ENCODE measurements around the gene UBL4A. TPM values are rescaled to one million over a fixed set of nuclear protein-coding genes. Genes with fewer than 3 reads are reported as not detected.
A peak's percentile ranks its signal among the peaks of the same experiment; 100 is the strongest.
"Not testable (repeated sequence)": the region's sequence is repeated elsewhere in the genome, so short reads cannot be mapped to it uniquely, and the experiment has no call there.

Gene UBL4A
- total RNA-seq, 2 experiments from 2014 or later, result 45.2 to 47.6 TPM

DNA sequence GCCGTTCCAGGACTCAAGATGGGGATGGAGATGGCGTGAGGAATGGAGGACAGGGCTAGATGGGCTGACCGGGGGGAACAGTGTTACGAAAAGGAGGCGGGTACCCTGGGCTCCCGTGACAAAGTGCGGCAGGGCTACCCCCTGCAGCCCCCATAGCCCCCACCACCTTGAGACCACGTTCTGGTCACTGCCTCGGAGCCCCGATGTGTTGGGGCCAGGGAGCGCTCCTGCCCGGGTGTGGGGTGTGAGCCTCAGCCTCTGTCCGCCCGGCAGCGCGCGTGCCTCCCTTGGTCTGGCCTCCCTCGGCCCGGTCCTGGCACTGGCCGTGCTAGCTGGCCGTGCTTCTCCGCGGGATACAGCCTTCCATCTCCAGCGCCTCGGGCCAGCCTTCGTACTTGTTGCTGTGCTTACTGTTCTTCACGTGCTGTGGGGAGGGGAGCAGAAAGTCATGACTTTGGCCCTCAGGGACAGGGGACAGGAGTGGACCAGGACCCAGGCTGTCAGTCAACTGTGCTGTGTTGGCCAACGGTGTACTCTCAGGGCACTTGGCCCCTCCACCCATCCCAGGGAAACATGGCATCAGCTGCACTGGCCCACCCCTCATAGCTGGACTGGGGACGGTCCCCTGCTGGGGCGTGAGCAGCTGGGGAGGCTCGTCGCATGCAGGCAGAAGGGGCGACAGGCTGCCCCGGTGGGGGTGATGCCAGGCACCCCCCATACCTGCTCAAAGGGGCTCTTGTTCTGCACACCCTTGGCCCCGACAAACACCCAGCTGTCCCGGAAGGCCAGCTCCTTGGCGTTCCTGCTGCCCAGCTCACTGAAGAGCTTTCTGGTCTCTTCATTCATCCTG, 20.3 kb upstream of the UBL4A start:
- Mint-ChIP-seq H3K9me3 (ENCODE audit: low read depth) (no peaks in the 10 kb centered on the region), H3K27ac (no peak overlapping the region), H3K36me3 (ENCODE audit: low read depth) (peaks cover 27% of the 10 kb centered on the region), H3K4me1 (peaks cover 8% of the 10 kb centered on the region), H3K4me3 (no peak overlapping the region), H3K27me3 (no peaks in the 10 kb centered on the region)
- DNase-seq (no peak), ATAC-seq (no peak)
- POLR2A ChIA-PET, result no interaction called here
- CTCF ChIA-PET, result no interaction called here
- intact Hi-C loops (cut with DNase I, micrococcal nuclease), result no loop called here

DNA sequence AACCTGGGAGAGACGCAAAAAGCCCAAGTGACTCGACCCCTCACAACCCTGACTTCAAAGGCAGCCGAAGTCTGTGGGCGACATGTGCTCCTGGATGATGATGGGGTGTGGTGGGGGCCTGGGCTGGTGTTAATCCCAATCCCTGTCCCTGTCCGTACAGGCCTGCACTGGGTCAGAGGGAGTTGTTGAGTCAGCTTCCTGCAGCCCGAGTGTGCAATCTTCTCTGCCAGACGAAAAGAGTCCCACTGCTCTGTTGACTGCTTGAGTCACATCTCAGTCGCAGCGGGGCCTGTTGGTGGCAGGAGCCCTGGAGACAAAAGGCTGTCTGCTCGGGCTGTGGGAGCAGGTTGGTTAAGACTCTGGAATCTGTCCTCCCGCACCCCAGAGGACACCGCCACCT, 19.3 kb upstream of the UBL4A start:
- POLR2A ChIA-PET, result no interaction called here

DNA sequence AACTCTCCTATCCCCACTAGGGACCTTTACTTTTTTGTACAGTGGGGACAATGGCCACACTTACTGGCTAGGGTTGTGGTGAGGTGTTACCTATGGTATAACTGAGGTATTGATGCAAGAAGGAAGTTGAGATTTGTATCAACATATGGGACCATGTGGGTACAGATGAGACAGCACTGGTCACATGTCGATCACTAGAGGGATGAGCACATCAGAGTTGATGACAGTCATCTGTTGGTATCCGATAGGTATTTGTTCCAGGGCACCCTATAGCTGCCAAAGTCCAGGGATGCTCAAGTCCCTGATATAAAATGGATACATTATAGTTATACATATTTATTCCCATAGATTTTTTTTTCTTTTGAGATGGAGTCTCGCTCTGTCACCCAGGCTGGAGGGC, 16.6 kb upstream of the UBL4A start:
- Mint-ChIP-seq H3K4me1 (no peaks in the 10 kb centered on the region), H3K4me3 (no peak overlapping the region), H3K27me3 (no peaks in the 10 kb centered on the region), H3K27ac (no peak overlapping the region), H3K9me3 (ENCODE audit: low read depth) (no peaks in the 10 kb centered on the region), H3K36me3 (ENCODE audit: low read depth) (peaks cover 4% of the 10 kb centered on the region)
- POLR2A ChIA-PET, result no interaction called here
- intact Hi-C loops (cut with DNase I, micrococcal nuclease), result no loop called here
- CTCF ChIA-PET, result no interaction called here
- ATAC-seq, result no peak
- DNase-seq, result no peak

More for the DNA sequence above, 19.3 kb upstream of the UBL4A start:
- H3K36me3 Mint-ChIP-seq (ENCODE audit: low read depth), result peaks cover 23% of the 10 kb centered on the region
- intact Hi-C loops (cut with DNase I, micrococcal nuclease), result no loop called here
- DNase-seq (no peak), ATAC-seq (no peak)
- CTCF ChIA-PET, result no interaction called here
- H3K4me1 Mint-ChIP-seq, result no peaks in the 10 kb centered on the region
- H3K27me3 Mint-ChIP-seq, result no peaks in the 10 kb centered on the region
- H3K9me3 Mint-ChIP-seq (ENCODE audit: low read depth), result no peaks in the 10 kb centered on the region
- H3K4me3 Mint-ChIP-seq, result no peak overlapping the region
- H3K27ac Mint-ChIP-seq, result no peak overlapping the region

DNA sequence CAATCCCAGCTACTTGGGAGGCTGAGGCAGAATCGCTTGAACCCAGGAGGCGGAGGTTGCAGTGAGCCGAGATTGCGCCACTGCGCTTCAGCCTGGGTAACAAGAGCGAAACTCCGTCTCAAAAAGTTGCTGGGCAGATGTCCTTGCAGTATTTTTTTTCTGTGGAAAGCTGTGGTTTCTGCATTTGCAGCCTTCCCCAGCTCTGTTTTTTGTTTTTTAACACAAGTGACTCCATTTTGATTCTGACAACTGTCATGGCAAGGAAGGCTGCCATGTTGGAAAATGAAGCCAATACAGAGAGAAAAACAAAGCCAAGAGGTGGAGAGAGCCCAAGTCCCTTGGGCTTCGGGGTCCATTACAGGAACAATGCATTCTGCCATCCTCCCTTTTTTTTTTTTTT, 15.7 kb upstream of the UBL4A start:
- ATAC-seq (no peak), DNase-seq (no peak)
- POLR2A ChIA-PET, result interaction anchor here (0.6 kb wide), 1 partner anchor 12 kb away, joined by 3 read pairs; the partner anchor contains the start of gene SLC10A3
- Mint-ChIP-seq H3K27me3 (no peaks in the 10 kb centered on the region), H3K9me3 (ENCODE audit: low read depth) (no peaks in the 10 kb centered on the region), H3K36me3 (ENCODE audit: low read depth) (peaks cover 4% of the 10 kb centered on the region), H3K4me3 (no peak overlapping the region), H3K27ac (no peak overlapping the region), H3K4me1 (no peaks in the 10 kb centered on the region)
- CTCF ChIA-PET, result interaction anchor here (0.6 kb wide), 1 partner anchor 305 kb away, joined by 3 read pairs; no protein-coding TSS in a partner anchor
- intact Hi-C loops (cut with DNase I, micrococcal nuclease), result no loop called here

DNA sequence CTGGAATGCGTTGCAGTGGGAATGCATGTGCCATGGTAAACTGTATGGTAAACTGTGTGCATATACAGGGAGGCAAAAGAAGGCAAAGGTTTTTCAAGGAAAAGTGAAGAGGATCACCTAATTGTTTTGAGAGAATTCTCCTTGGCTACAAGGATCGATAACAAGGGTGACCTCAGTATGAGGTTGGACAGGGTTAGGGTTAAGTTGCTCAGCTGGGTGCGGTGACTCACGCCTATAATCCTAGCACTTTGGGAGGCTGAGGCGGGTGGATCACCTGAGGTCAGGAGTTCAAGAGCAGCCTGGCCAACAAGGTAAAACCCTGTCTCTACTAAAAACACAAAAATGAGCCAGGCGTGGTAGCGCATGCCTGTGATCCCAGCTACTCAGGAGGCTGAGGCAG, 15.0 kb upstream of the UBL4A start:
- H3K4me1 Mint-ChIP-seq; H3K9me3 Mint-ChIP-seq (ENCODE audit: low read depth); H3K27ac Mint-ChIP-seq; DNase-seq; H3K4me3 Mint-ChIP-seq; POLR2A ChIA-PET; ATAC-seq; intact Hi-C loops (cut with DNase I, micrococcal nuclease); H3K27me3 Mint-ChIP-seq; H3K36me3 Mint-ChIP-seq (ENCODE audit: low read depth): not testable (repeated sequence)
- CTCF ChIA-PET, result interaction anchor here (0.7 kb wide), 1 partner anchor 472 kb away, joined by 8 read pairs; no protein-coding TSS in a partner anchor

DNA sequence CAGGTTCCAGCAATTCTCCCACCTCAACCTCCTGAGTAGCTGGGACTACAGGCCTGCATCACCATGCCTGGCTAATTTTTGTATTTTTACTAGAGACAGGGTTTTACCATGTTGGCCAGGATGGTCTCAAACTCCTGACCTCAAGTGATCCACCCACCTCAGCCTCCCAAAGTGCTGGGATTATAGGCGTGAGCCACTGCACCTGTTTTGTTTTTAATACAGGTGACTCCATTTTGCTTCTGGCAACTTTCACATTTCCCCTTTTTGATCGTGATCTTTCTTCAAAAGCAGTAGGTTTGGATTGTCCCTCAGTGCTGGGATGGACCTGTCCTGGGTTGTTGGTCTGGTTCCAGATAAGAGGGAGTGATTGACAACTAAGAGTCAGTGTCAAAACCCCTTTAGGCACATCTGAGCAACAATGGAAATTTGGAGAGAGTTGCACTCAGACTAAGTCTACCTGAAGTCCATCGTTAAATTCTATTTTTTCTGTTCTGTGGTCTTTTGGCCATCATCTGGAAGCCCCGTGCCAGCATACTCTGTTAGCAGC, 10.2 kb upstream of the UBL4A start:
- ATAC-seq; intact Hi-C loops (cut with DNase I, micrococcal nuclease); H3K9me3 Mint-ChIP-seq (ENCODE audit: low read depth); H3K27me3 Mint-ChIP-seq; DNase-seq; H3K4me1 Mint-ChIP-seq; H3K4me3 Mint-ChIP-seq; H3K36me3 Mint-ChIP-seq (ENCODE audit: low read depth); POLR2A ChIA-PET; H3K27ac Mint-ChIP-seq: not testable (repeated sequence)
- CTCF ChIA-PET, result interaction anchor here (0.7 kb wide), 2 partner anchors 9 to 49 kb away, joined by 3 read pairs; no protein-coding TSS in a partner anchor

DNA sequence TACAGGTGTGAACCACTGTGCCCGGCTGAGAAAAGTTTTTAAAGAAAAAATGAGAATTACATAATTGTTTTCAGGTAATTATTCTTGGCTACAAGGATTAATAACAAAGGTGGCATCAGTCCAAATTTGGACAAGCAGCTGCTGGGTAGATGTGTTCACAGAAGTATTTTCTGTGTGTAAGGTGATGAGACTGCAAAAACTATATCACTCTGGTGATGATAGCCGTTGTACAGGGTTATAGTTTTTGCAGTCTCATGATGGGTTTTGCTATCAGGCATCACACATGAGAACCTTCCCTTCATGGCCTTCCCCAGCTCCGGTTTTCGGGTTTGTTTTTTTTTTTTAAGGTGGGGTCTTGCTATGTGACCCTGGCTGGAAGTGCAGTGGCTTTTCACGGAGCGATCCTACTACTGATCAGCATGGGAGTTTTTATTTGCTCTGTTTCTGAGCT, 9.1 kb upstream of the UBL4A start:
- POLR2A ChIA-PET, result no interaction called here
- Mint-ChIP-seq H3K9me3 (ENCODE audit: low read depth) (no peaks in the 10 kb centered on the region), H3K4me3 (no peak overlapping the region), H3K4me1 (peaks cover 3% of the 10 kb centered on the region), H3K27me3 (no peaks in the 10 kb centered on the region), H3K36me3 (ENCODE audit: low read depth) (no peaks in the 10 kb centered on the region), H3K27ac (no peak overlapping the region)
- DNase-seq (no peak), ATAC-seq (no peak)
- CTCF ChIA-PET, result interaction anchor here (0.9 kb wide), 1 partner anchor 50 kb away, joined by 3 read pairs; no protein-coding TSS in a partner anchor
- intact Hi-C loops (cut with DNase I, micrococcal nuclease), result no loop called here

DNA sequence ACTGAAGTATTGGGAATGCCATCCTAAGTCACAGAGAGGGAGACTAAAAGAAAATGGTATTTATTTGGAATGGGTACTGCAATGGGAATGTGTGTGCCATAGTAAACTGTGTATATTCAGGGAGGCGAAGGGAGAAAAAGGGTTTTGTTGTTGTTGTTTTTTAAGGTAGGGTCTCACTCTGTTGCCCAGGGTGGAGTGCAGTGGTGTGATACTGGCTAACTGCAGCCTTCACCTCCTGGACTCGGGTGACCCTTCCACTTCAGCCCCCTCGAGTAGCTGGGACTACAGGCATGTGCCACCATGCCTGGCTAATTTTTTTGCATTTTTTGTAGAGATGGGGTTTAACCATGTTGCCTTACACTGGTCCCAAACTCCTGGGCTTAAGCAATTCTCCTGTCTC, 8.3 kb upstream of the UBL4A start:
- intact Hi-C loops (cut with DNase I, micrococcal nuclease), result no loop called here
- H3K4me3 Mint-ChIP-seq, result no peak overlapping the region
- ChIA-PET CTCF (no interaction called here), POLR2A (no interaction called here)
- H3K4me1 Mint-ChIP-seq, result peaks cover 3% of the 10 kb centered on the region
- no peaks in the 10 kb centered on the region for H3K27me3 Mint-ChIP-seq
- H3K9me3 Mint-ChIP-seq (ENCODE audit: low read depth), result no peaks in the 10 kb centered on the region
- no peak overlapping the region for H3K27ac Mint-ChIP-seq
- ATAC-seq (no peak), DNase-seq (no peak)
- H3K36me3 Mint-ChIP-seq (ENCODE audit: low read depth), result no peaks in the 10 kb centered on the region

DNA sequence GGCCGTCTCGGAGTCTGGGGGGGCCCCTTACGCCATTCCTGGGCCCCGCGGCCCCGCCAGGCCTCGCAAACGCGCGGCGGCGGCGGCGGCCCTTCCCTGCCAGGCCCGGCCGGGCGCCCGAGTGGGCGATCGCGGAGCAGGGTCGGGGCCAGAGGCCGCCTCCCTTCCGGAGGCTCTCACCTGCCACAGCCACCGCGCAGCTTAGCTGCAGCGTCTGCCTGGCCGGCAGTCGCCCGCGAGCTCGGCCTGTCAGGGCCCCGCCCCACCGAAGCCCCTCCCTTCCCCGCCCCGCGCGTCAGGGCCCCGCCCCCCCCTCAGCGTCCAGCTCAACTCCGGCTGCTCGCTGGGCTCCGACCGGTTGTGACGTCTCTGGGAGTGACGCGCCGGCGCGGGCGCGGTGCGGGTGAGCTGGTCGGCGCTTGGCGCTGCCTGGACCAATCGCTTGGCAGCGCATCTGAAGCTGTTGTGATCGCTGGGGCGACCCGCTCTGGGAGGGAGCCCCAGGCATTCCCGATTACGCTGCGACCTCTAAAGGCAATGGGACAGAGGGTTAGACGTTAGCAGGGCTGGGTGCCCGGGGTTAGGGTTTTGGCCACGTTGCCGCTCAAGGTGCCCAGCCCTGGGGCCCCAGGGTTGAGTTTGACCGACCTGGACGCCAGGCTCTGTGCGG, 4.1 kb upstream of the UBL4A start, which contains the start of gene SLC10A3:
Gene SLC10A3 (minus strand): TSS at position 216 of the 670 bp plus-strand sequence. CDS start 1,689 bp downstream, outside the sequence.
- peaks cover 5% of the 10 kb centered on the region for H3K36me3 Mint-ChIP-seq (ENCODE audit: low read depth)
- ChIA-PET CTCF (interaction anchor here (0.9 to 1.1 kb wide), 2 partner anchors 10 to 37 kb away, joined by 3 to 8 read pairs; no protein-coding TSS in a partner anchor), POLR2A (interaction anchor here (0.5 to 1.4 kb wide), 3 partner anchors 11 to 764 kb away, joined by 3 to 4 read pairs (median 3); no protein-coding TSS in a partner anchor)
- ATAC-seq (peak; percentile 91), DNase-seq (peak; percentile 94)
- H3K4me1 Mint-ChIP-seq, result peaks cover 17% of the 10 kb centered on the region
- H3K9me3 Mint-ChIP-seq (ENCODE audit: low read depth), result no peaks in the 10 kb centered on the region
- H3K4me3 Mint-ChIP-seq, result peak within 1 kb of the TSS; percentile 85
- peak within 1 kb of the TSS; percentile 89 for H3K27ac Mint-ChIP-seq
- intact Hi-C loops (cut with DNase I, micrococcal nuclease), result loop anchor here in 1 of 2 experiments (1.0 to 2.0 kb wide), 10 partner anchors 11 to 518 kb away; partner anchors contain the start of genes ATP6AP1, FAM3A, GDI1 and IKBKG
- H3K27me3 Mint-ChIP-seq, result no peaks in the 10 kb centered on the region

DNA sequence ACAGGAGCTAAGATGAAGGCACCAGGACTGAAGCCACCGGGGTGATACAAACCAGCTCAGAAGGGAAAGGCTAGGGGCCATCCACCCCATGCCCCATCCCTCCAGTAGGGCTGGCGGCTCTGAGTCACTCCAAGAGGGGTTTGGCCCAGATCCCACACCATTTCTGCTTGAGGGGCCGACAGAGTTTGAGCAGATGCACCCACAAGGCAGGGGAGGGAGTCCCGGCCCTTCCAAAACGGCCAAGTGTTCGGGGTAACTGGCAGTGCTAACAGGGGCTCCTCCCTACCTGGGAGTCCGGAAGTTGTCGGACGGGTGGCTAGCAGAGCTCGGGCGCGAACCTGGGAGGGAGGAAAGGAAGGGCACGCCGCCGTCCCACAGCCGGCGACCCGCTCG, 3.6 kb upstream of the UBL4A start:
- peaks cover 21% of the 10 kb centered on the region for H3K4me1 Mint-ChIP-seq

DNA sequence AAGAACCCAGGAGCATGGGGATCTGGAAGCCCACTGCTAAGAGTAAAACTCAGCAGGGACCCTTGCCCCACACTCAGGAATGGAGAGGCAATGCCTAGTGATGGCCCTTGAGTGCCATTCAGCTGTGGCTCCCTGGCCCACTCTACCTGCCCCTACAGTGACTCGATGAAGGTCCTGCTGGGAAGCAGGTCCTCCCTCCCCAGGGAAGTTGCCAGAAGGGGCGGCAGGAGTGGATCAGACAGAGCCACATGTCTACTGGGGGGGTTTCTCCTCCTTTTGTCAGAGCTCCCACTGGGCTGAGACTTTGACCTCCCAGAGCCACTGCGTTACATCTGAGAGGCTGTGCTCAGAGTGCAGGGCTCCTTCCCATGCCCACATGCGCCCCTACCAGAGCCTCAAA, 2.8 kb upstream of the UBL4A start:
- H3K36me3 Mint-ChIP-seq (ENCODE audit: low read depth), result peaks cover 7% of the 10 kb centered on the region
- POLR2A ChIA-PET, result no interaction called here
- H3K9me3 Mint-ChIP-seq (ENCODE audit: low read depth), result no peaks in the 10 kb centered on the region
- peak overlapping the region; percentile 86 for H3K27ac Mint-ChIP-seq
- intact Hi-C loops (cut with DNase I, micrococcal nuclease), result loop anchor here (5.0 to 10.0 kb wide), 2 partner anchors 43 to 764 kb away; partner anchors contain the start of genes ABCD1 (in 1 of the 2) and BCAP31 (in 1 of the 2)
- peak overlapping the region; percentile 85 for H3K4me3 Mint-ChIP-seq
- no peaks in the 10 kb centered on the region for H3K27me3 Mint-ChIP-seq
- no peak for ATAC-seq
- no peak for DNase-seq
- H3K4me1 Mint-ChIP-seq, result peaks cover 26% of the 10 kb centered on the region
- CTCF ChIA-PET, result interaction anchor here (0.6 kb wide), 2 partner anchors 26 to 48 kb away, joined by 3 read pairs; no protein-coding TSS in a partner anchor

More for the DNA sequence above, 3.6 kb upstream of the UBL4A start:
- no peaks in the 10 kb centered on the region for H3K27me3 Mint-ChIP-seq
- DNase-seq (peak; percentile 52), ATAC-seq (peak; percentile 19)
- H3K9me3 Mint-ChIP-seq (ENCODE audit: low read depth), result no peaks in the 10 kb centered on the region
- POLR2A ChIA-PET, result interaction anchor here (0.5 to 1.4 kb wide), 2 partner anchors 12 to 119 kb away, joined by 3 to 4 read pairs; no protein-coding TSS in a partner anchor
- peak overlapping the region; percentile 85 for H3K4me3 Mint-ChIP-seq
- peaks cover 7% of the 10 kb centered on the region for H3K36me3 Mint-ChIP-seq (ENCODE audit: low read depth)
- intact Hi-C loops (cut with DNase I, micrococcal nuclease), result loop anchor here in 1 of 2 experiments (1.0 to 2.0 kb wide), 10 partner anchors 11 to 518 kb away; partner anchors contain the start of genes ATP6AP1, FAM3A, GDI1 and IKBKG
- CTCF ChIA-PET, result interaction anchor here (0.9 to 1.1 kb wide), 2 partner anchors 9 to 37 kb away, joined by 3 to 8 read pairs; no protein-coding TSS in a partner anchor
- H3K27ac Mint-ChIP-seq, result peak overlapping the region; percentile 86
